ENCODE results near the gene MYCN.

MYCN gene

GRCh38 chr2:15985531-15985930 is 45.2 kb downstream of the MYCN start:
- H3K9me3 ChIP-seq (ENCODE audit: severe bottlenecking) = no peaks in the 10 kb centered on the region
- DNase-seq (ENCODE audit: low spot score) (no peak), ATAC-seq (ENCODE audit: low read depth) (no peak)
- H3K27me3 ChIP-seq (ENCODE audit: insufficient read depth, poor library complexity, severe bottlenecking) = no peaks in the 10 kb centered on the region
- no peak overlapping the region for H3K27ac ChIP-seq (ENCODE audit: poor library complexity, severe bottlenecking)
- no peak overlapping the region for H3K4me3 ChIP-seq (ENCODE audit: severe bottlenecking)
- no peak for TF ChIP-seq CTCF (IDR thresholded peaks at IDR 0.05; ENCODE audit: poor library complexity, severe bottlenecking)
- no peaks in the 10 kb centered on the region for H3K4me1 ChIP-seq (ENCODE audit: insufficient read depth, poor library complexity, severe bottlenecking)
- H3K36me3 ChIP-seq (ENCODE audit: low read depth) = no peaks in the 10 kb centered on the region

GRCh38 chr2:15986068-15986560 is 45.8 kb downstream of the MYCN start:
- Histone ChIP-seq H3K27me3 (ENCODE audit: insufficient read depth, poor library complexity, severe bottlenecking) (no peaks in the 10 kb centered on the region), H3K36me3 (ENCODE audit: low read depth) (no peaks in the 10 kb centered on the region), H3K27ac (ENCODE audit: poor library complexity, severe bottlenecking) (no peak overlapping the region), H3K4me1 (ENCODE audit: insufficient read depth, poor library complexity, severe bottlenecking) (no peaks in the 10 kb centered on the region), H3K9me3 (ENCODE audit: severe bottlenecking) (no peaks in the 10 kb centered on the region), H3K4me3 (ENCODE audit: severe bottlenecking) (no peak overlapping the region)
- no peak for DNase-seq (ENCODE audit: low spot score)
- TF ChIP-seq CTCF (IDR thresholded peaks at IDR 0.05; ENCODE audit: poor library complexity, severe bottlenecking) = no peak
- ATAC-seq (ENCODE audit: low read depth) = no peak

- H3K9me3 ChIP-seq (ENCODE audit: severe bottlenecking) = no peaks in the 10 kb centered on the region
These were observed 46.3 kb downstream of the MYCN start for GRCh38 chr2:15986644-15987043.

GRCh38 chr2:15988733-15989132 is 48.4 kb downstream of the MYCN start:
- TF ChIP-seq CTCF (IDR thresholded peaks at IDR 0.05; ENCODE audit: poor library complexity, severe bottlenecking) = no peak
- ATAC-seq (ENCODE audit: low read depth) = no peak
- no peaks in the 10 kb centered on the region for H3K4me1 ChIP-seq (ENCODE audit: insufficient read depth, poor library complexity, severe bottlenecking)
- no peak for DNase-seq (ENCODE audit: low spot score)
- no peaks in the 10 kb centered on the region for H3K9me3 ChIP-seq (ENCODE audit: severe bottlenecking)
- no peaks in the 10 kb centered on the region for H3K27me3 ChIP-seq (ENCODE audit: insufficient read depth, poor library complexity, severe bottlenecking)
- H3K36me3 ChIP-seq (ENCODE audit: low read depth) = no peaks in the 10 kb centered on the region
- no peak overlapping the region for H3K4me3 ChIP-seq (ENCODE audit: severe bottlenecking)
- H3K27ac ChIP-seq (ENCODE audit: poor library complexity, severe bottlenecking) = no peak overlapping the region

More at GRCh38 chr2:15986644-15987043, 46.3 kb downstream of the MYCN start:
- TF ChIP-seq CTCF (IDR thresholded peaks at IDR 0.05; ENCODE audit: poor library complexity, severe bottlenecking) = no peak
- no peak overlapping the region for H3K27ac ChIP-seq (ENCODE audit: poor library complexity, severe bottlenecking)
- no peaks in the 10 kb centered on the region for H3K36me3 ChIP-seq (ENCODE audit: low read depth)
- H3K4me3 ChIP-seq (ENCODE audit: severe bottlenecking) = no peak overlapping the region
- ATAC-seq (ENCODE audit: low read depth) (no peak), DNase-seq (ENCODE audit: low spot score) (no peak)
- H3K27me3 ChIP-seq (ENCODE audit: insufficient read depth, poor library complexity, severe bottlenecking) = no peaks in the 10 kb centered on the region
- no peaks in the 10 kb centered on the region for H3K4me1 ChIP-seq (ENCODE audit: insufficient read depth, poor library complexity, severe bottlenecking)

GRCh38 chr2:15989559-15989958 is 49.2 kb downstream of the MYCN start:
- ATAC-seq (ENCODE audit: low read depth) = no peak
- H3K4me3 ChIP-seq (ENCODE audit: severe bottlenecking) = no peak overlapping the region
- H3K9me3 ChIP-seq (ENCODE audit: severe bottlenecking) = no peaks in the 10 kb centered on the region
- H3K27me3 ChIP-seq (ENCODE audit: insufficient read depth, poor library complexity, severe bottlenecking) = no peaks in the 10 kb centered on the region
- H3K4me1 ChIP-seq (ENCODE audit: insufficient read depth, poor library complexity, severe bottlenecking) = no peaks in the 10 kb centered on the region
- H3K27ac ChIP-seq (ENCODE audit: poor library complexity, severe bottlenecking) = no peak overlapping the region
- no peaks in the 10 kb centered on the region for H3K36me3 ChIP-seq (ENCODE audit: low read depth)
- TF ChIP-seq CTCF (IDR thresholded peaks at IDR 0.05; ENCODE audit: poor library complexity, severe bottlenecking) = no peak
- DNase-seq (ENCODE audit: low spot score) = no peak
